Retinal pigment epithelial cell (primary cell): ENCODE data around the gene VPS37C.

Experiments
- DNase-seq: peaks from one replicate; pipeline ENCODE4 v3.0.0-alpha.2; 2010; ENCODE audit warnings: low read depth
- H3K4me3 ChIP-seq: 2 replicates; pipeline ENCODE4 v1.5.1; 2011; ENCODE audit warnings: mild to moderate bottlenecking, low read length, control low read depth, moderate library complexity
- CTCF ChIP-seq: conservative IDR thresholded peaks from 2 replicates; pipeline ENCODE4 v1.5.1; 2011; ENCODE audit warnings: low read depth, low read length, control low read depth, inconsistent platforms

Gene VPS37C

DNA sequence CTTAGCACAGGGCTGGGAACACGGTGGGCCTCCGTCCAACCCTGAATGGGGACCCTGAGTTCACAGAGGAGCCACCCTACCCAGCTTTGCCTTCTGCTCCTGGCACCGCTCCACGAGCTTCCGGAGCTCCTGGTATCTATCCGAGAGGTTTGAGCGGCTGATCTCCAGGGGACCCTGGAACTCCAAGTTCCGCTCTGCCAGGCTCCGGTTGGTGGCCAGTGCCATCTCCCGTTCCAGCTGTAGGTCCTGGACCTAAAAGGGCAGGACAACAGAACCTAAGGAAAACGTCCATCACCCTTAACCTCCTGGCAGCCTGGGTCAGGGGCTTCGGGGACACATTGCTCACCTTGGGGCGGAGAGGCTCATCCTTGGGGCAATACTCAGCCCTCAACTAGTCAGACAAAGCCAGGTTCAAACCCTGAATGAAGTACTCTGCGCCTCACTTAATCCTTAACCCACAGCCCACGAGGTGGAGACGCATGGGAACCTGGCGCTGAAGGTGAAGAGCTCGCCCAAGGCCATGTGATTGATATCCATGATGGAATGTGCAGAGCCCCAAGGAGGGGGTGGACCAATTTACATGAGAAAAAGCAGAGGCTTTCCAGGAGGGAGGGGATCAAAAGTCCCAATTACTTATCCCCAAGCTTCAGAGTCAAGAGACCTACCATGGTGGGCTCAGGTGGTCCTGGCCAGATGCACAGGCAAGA, 27.1 kb downstream of the VPS37C start:
- no peak for DNase-seq
- no peak for TF ChIP-seq CTCF
- H3K4me3 ChIP-seq, result no peak overlapping the region

- TF ChIP-seq CTCF, result no peak
- H3K4me3 ChIP-seq, result no peak overlapping the region
- no peak for DNase-seq
Measured at GRCh38 chr11:61133145-61133544, 28.1 kb downstream of the VPS37C start.

GRCh38 chr11:61132646-61133045, 28.6 kb downstream of the VPS37C start:
- TF ChIP-seq CTCF, result no peak
- H3K4me3 ChIP-seq, result no peak overlapping the region
- DNase-seq, result no peak

DNA sequence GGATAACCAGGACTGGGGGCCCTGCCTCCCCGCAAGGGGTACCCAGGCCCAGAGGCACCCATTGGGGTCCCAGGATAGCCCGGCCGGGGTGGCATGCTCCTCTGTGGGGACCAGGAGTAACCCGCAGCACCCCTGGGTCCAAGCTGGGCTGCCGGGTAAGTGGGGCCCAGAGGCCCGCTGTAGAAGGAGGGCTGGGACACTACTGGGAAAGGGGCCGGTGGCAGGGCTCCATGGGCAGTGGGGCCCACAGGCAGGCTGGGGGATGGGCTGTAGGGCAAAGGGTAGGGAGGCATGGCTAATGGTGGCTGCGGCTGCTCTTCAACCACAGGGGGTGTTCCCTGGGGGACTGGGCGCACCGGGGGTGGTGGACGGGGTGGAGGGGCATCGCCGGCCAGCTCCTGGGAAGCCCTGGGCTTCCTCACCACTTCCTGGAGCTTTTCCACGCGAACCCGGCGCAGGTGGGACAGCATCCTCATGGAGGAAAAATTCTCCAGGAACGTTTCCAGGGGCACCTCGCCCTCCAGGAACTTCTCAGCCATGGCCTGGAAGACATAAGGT, 29.1 kb downstream of the VPS37C start:
- TF ChIP-seq CTCF, result no peak
- no peak overlapping the region for H3K4me3 ChIP-seq
- DNase-seq, result no peak

DNA sequence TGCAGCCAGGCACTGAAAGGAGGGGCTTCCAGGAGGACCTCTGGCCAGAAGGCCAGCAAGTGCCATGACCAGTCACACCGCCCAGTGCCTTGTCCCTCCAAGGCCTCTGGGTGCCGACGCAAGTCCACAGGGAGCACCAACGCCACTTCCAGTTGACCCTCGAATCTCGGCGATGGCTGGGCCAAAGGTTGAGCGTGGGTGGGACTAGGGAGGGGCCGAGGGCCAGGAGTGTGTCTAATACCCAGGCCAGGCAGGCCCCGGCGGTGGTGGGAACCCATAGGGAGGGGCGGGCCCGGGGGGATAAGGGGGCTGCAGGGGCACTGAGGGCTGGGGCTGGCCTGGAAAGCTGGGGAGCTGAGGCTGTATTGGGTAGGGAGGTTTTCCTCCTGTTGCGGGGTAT, 29.6 kb downstream of the VPS37C start:
- no peak for TF ChIP-seq CTCF
- H3K4me3 ChIP-seq, result no peak overlapping the region
- no peak for DNase-seq

DNA sequence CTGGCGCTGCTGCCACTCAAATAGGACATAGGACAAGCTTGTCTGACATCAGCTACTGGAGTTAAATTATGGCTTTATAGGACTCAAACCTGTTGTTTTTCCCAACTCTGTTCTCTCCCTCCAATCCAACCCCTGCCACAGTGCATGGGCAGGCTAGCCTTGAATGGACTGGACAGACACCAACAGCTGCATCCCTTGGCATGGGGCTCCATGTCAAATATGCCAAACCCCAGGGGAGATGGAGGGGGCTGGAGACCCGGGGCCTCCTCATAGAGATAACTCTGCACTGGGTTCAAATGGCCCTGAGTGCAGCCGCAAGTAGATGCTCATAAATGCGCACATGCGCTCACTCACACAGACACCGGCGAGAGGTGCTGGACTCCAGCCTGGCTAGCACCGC, 30.0 kb downstream of the VPS37C start:
- DNase-seq, result no peak
- no peak for TF ChIP-seq CTCF
- no peak overlapping the region for H3K4me3 ChIP-seq
